HEK293 (cell line): ENCODE measurements around the gene RPN2.
A peak's percentile ranks its signal among the peaks of the same experiment; 100 is the strongest.

Experiments
- BCL6B ChIP-seq: fragments of 450-650 bp; formaldehyde crosslinking; IDR thresholded peaks from 2 replicates; pipeline ENCODE4 v1.5.1; 2017; ENCODE audit warnings: missing biosample characterization, missing genetic modification characterization
- IKZF3 ChIP-seq: fragments of 450-650 bp; IDR thresholded peaks from 2 replicates; pipeline ENCODE4 v1.5.0; 2018; ENCODE audit warnings: missing biosample characterization, mild to moderate bottlenecking, missing genetic modification characterization, moderate library complexity
- PRDM6 ChIP-seq: fragments of 450-650 bp; formaldehyde crosslinking; IDR thresholded peaks from 2 replicates; pipeline ENCODE4 v1.5.1; 2017; ENCODE audit warnings: missing biosample characterization, missing genetic modification characterization
- SP2 ChIP-seq: fragments of 450-650 bp; formaldehyde crosslinking; IDR thresholded peaks from 2 replicates; pipeline ENCODE4 v1.5.1; 2016; ENCODE audit warnings: missing biosample characterization, missing genetic modification characterization
- ZBTB1 ChIP-seq: fragments of 450-650 bp; formaldehyde crosslinking; IDR thresholded peaks from 2 replicates; pipeline ENCODE4 v1.5.1; 2016; ENCODE audit warnings: missing biosample characterization, missing genetic modification characterization
- ZBTB26 ChIP-seq: fragments of 450-650 bp; formaldehyde crosslinking; optimal IDR thresholded peaks from 2 replicates; pipeline ENCODE3; 2016; ENCODE audit warnings: missing biosample characterization, mild to moderate bottlenecking, missing genetic modification characterization
- ZNF112 ChIP-seq: fragments of 450-650 bp; formaldehyde crosslinking; IDR thresholded peaks from 2 replicates; pipeline ENCODE4 v1.5.0; 2017; ENCODE audit warnings: missing biosample characterization, missing genetic modification characterization
- ZNF140 ChIP-seq: fragments of 450-650 bp; formaldehyde crosslinking; IDR thresholded peaks from 2 replicates; pipeline ENCODE4 v1.5.1; 2016; ENCODE audit warnings: missing biosample characterization, missing genetic modification characterization
- ZNF510 ChIP-seq: fragments of 450-650 bp; formaldehyde crosslinking; IDR thresholded peaks from 2 replicates; pipeline ENCODE4 v1.5.1; 2018; ENCODE audit warnings: mild to moderate bottlenecking, missing genetic modification characterization, missing biosample characterization; ENCODE audit not compliant: insufficient replicate concordance
- ZNF514 ChIP-seq: fragments of 450-650 bp; formaldehyde crosslinking; IDR thresholded peaks from 2 replicates; pipeline ENCODE4 v1.5.1; 2016; ENCODE audit warnings: missing biosample characterization, missing genetic modification characterization
- ZNF561 ChIP-seq: fragments of 450-650 bp; IDR thresholded peaks from 2 replicates; pipeline ENCODE4 v1.5.1; 2018; ENCODE audit warnings: missing biosample characterization, missing genetic modification characterization, borderline replicate concordance
- ZNF600 ChIP-seq: fragments of 450-650 bp; formaldehyde crosslinking; IDR thresholded peaks from 2 replicates; pipeline ENCODE4 v1.5.1; 2016; ENCODE audit warnings: missing biosample characterization, missing genetic modification characterization
- ZNF623 ChIP-seq: fragments of 450-650 bp; formaldehyde crosslinking; IDR thresholded peaks from 2 replicates; pipeline ENCODE4 v1.5.1; 2016; ENCODE audit warnings: missing biosample characterization, missing genetic modification characterization
- ZNF692 ChIP-seq: fragments of 450-650 bp; formaldehyde crosslinking; IDR thresholded peaks from 2 replicates; pipeline ENCODE4 v1.5.1; 2016; ENCODE audit warnings: missing biosample characterization, missing genetic modification characterization
- ZNF76 ChIP-seq: fragments of 450-650 bp; formaldehyde crosslinking; IDR thresholded peaks from 2 replicates; pipeline ENCODE4; 2016; ENCODE audit warnings: low read depth, missing biosample characterization, missing genetic modification characterization, borderline replicate concordance
- ZNF843 ChIP-seq: fragments of 450-650 bp; formaldehyde crosslinking; IDR thresholded peaks from 2 replicates; pipeline ENCODE4 v1.5.1; 2016; ENCODE audit warnings: missing biosample characterization, missing genetic modification characterization
- ZSCAN16 ChIP-seq: fragments of 450-650 bp; formaldehyde crosslinking; IDR thresholded peaks from 2 replicates; pipeline ENCODE4 v1.5.1; 2016; ENCODE audit warnings: missing biosample characterization, missing genetic modification characterization
- ZXDB ChIP-seq: fragments of 450-650 bp; formaldehyde crosslinking; IDR thresholded peaks from 2 replicates; pipeline ENCODE4 v1.5.1; 2016; ENCODE audit warnings: missing biosample characterization, missing genetic modification characterization
- TF ChIP-seq, protein P1 (sequence below): fragments of 450-650 bp; formaldehyde crosslinking; IDR thresholded peaks from 2 replicates; pipeline ENCODE4 v1.5.1; 2016; ENCODE audit warnings: missing biosample characterization, missing genetic modification characterization
- TF ChIP-seq, protein P2 (sequence below): fragments of 450-650 bp; formaldehyde crosslinking; IDR thresholded peaks from 2 replicates; pipeline ENCODE4 v1.5.1; 2016; ENCODE audit warnings: missing biosample characterization, missing genetic modification characterization, borderline replicate concordance
- TF ChIP-seq, protein P3 (sequence below): fragments of 450-650 bp; formaldehyde crosslinking; IDR thresholded peaks from 2 replicates; pipeline ENCODE4 v1.5.1; 2017; ENCODE audit warnings: missing biosample characterization, missing genetic modification characterization
- TF ChIP-seq, protein P4 (sequence below): fragments of 450-650 bp; formaldehyde crosslinking; IDR thresholded peaks from 2 replicates; pipeline ENCODE4 v1.5.1; 2016; ENCODE audit warnings: missing biosample characterization, missing genetic modification characterization
- TF ChIP-seq, protein P5 (sequence below): fragments of 450-650 bp; IDR thresholded peaks from 2 replicates; pipeline ENCODE4 v1.5.1; 2018; ENCODE audit warnings: missing biosample characterization, missing genetic modification characterization
- TF ChIP-seq, protein P6 (sequence below): fragments of 450-650 bp; formaldehyde crosslinking; IDR thresholded peaks from 2 replicates; pipeline ENCODE4 v1.5.1; 2017; ENCODE audit warnings: missing biosample characterization, missing genetic modification characterization

Gene RPN2

DNA sequence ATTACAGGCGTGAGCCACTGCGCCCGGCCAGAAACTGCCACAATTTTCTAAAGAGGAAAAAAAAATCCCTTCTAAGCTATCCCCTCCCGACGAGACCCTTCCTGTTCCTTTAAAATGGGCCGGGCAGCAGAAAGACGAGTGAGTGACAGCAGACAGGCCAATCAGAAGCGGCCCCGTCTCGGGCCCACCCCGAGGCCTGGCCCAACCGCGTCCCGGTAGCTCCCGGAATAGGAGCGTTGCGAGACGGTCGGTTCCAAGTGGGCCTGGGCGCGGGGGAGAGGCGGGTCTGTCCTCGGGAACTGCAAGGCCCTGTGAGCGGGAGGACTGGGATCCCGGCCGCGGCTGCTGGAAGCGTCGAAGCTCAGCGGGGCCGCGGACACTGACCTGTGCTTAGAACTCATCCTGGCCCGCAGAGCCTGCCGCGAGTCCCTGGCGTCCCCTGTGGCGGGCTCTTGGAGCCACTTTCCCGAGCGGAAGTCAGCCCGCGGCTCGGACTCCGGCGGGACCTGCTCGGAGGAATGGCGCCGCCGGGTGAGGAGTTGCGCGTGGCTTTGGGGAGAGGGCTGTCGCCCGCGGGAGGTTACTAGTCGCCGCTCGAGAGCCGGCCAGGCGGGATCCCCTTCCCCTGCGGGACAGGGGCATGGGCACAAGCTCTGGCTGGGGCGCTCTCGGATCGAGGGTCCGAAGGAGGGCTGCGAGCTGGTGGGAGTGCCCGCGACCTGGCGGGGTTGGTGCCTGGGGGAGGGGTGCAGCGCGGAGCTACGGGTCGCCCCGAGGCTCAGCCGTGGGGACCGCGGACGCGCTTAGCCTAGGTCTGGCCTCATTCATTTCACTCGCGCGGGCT, at the start of gene RPN2, which contains the start of gene MROH8 (continued):
- TF ChIP-seq BCL6B (no peak), ZNF561 (tag by site-specific recombination) (0 out of 2 replicates have a peak, but pooled peaks have one; percentile 60), IKZF3 (peak; percentile 85), ZNF514 (tag by site-specific recombination) (no peak), ZBTB1 (tag by site-specific recombination) (no peak), ZXDB (peak; percentile 91), ZNF843 (tag by site-specific recombination) (no peak), ZNF76 (tag by site-specific recombination) (peak; percentile 58; the same call in 1 of the 2 replicates), ZNF600 (tag by site-specific recombination) (no peak), ZNF623 (tag by site-specific recombination) (no peak), PRDM6 (tag by site-specific recombination) (no peak), ZNF692 (tag by site-specific recombination) (peak; percentile 79), SP2 (tag by site-specific recombination) (peak; percentile 96), ZNF510 (tag by site-specific recombination) (no peak), ZBTB26 (tag by site-specific recombination) (peak; percentile 89), ZSCAN16 (tag by site-specific recombination) (no peak), ZNF140 (tag by site-specific recombination) (no peak), ZNF112 (tag by site-specific recombination) (no peak)
- TF ChIP-seq, protein P1, sequence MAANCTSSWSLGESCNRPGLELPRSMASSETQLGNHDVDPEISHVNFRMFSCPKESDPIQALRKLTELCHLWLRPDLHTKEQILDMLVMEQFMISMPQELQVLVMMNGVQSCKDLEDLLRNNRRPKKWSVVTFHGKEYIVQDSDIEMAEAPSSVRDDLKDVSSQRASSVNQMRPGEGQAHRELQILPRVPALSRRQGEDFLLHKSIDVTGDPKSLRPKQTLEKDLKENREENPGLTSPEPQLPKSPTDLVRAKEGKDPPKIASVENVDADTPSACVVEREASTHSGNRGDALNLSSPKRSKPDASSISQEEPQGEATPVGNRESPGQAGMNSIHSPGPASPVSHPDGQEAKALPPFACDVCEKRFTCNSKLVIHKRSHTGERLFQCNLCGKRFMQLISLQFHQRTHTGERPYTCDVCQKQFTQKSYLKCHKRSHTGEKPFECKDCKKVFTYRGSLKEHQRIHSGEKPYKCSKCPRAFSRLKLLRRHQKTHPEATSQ (tag by site-specific recombination) = peak; percentile 68; the same call in 1 of the 2 replicates
- TF ChIP-seq, protein P2, sequence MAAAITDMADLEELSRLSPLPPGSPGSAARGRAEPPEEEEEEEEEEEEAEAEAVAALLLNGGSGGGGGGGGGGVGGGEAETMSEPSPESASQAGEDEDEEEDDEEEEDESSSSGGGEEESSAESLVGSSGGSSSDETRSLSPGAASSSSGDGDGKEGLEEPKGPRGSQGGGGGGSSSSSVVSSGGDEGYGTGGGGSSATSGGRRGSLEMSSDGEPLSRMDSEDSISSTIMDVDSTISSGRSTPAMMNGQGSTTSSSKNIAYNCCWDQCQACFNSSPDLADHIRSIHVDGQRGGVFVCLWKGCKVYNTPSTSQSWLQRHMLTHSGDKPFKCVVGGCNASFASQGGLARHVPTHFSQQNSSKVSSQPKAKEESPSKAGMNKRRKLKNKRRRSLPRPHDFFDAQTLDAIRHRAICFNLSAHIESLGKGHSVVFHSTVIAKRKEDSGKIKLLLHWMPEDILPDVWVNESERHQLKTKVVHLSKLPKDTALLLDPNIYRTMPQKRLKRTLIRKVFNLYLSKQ (tag by site-specific recombination) = no peak
- TF ChIP-seq, protein P3, sequence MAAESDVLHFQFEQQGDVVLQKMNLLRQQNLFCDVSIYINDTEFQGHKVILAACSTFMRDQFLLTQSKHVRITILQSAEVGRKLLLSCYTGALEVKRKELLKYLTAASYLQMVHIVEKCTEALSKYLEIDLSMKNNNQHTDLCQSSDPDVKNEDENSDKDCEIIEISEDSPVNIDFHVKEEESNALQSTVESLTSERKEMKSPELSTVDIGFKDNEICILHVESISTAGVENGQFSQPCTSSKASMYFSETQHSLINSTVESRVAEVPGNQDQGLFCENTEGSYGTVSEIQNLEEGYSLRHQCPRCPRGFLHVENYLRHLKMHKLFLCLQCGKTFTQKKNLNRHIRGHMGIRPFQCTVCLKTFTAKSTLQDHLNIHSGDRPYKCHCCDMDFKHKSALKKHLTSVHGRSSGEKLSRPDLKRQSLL (tag by site-specific recombination) = no peak
- TF ChIP-seq, protein P4, sequence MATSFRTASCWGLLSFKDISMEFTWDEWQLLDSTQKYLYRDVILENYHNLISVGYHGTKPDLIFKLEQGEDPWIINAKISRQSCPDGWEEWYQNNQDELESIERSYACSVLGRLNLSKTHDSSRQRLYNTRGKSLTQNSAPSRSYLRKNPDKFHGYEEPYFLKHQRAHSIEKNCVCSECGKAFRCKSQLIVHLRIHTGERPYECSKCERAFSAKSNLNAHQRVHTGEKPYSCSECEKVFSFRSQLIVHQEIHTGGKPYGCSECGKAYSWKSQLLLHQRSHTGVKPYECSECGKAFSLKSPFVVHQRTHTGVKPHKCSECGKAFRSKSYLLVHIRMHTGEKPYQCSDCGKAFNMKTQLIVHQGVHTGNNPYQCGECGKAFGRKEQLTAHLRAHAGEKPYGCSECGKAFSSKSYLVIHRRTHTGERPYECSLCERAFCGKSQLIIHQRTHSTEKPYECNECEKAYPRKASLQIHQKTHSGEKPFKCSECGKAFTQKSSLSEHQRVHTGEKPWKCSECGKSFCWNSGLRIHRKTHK = no peak
- TF ChIP-seq, protein P5, sequence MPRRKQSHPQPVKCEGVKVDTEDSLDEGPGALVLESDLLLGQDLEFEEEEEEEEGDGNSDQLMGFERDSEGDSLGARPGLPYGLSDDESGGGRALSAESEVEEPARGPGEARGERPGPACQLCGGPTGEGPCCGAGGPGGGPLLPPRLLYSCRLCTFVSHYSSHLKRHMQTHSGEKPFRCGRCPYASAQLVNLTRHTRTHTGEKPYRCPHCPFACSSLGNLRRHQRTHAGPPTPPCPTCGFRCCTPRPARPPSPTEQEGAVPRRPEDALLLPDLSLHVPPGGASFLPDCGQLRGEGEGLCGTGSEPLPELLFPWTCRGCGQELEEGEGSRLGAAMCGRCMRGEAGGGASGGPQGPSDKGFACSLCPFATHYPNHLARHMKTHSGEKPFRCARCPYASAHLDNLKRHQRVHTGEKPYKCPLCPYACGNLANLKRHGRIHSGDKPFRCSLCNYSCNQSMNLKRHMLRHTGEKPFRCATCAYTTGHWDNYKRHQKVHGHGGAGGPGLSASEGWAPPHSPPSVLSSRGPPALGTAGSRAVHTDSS = no peak
- TF ChIP-seq, protein P6, sequence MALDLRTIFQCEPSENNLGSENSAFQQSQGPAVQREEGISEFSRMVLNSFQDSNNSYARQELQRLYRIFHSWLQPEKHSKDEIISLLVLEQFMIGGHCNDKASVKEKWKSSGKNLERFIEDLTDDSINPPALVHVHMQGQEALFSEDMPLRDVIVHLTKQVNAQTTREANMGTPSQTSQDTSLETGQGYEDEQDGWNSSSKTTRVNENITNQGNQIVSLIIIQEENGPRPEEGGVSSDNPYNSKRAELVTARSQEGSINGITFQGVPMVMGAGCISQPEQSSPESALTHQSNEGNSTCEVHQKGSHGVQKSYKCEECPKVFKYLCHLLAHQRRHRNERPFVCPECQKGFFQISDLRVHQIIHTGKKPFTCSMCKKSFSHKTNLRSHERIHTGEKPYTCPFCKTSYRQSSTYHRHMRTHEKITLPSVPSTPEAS (tag by site-specific recombination) = no peak
